Measurements from ENCODE around the gene KNCN.

The KNCN gene

DNA sequence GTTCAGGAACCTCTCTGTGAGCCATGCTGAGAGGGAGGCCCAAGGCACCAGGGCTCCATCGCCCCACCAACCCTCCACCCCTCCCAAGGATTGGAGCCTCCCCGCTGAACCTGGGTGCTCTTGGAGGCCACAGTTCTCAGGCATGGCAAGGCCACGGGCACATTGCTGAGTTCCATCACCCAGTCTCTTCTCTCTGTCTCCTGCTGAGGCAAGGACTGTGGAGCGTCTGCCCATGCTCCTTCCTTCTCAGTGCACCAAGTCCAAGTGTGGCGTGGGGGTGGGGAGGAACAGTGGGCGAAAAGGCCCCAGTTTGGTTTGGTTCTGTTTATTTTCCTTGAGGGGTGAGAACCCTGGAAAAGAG is 2.8 kb upstream of the KNCN start:
- DNase-seq (no peak), ATAC-seq (no peak)
- Mint-ChIP-seq H3K4me1 (peaks cover 11% of the 10 kb centered on the region), H3K9me3 (no peaks in the 10 kb centered on the region), H3K4me3 (no peak overlapping the region), H3K27ac (no peak overlapping the region), H3K27me3 (peaks cover 11% of the 10 kb centered on the region)

DNA sequence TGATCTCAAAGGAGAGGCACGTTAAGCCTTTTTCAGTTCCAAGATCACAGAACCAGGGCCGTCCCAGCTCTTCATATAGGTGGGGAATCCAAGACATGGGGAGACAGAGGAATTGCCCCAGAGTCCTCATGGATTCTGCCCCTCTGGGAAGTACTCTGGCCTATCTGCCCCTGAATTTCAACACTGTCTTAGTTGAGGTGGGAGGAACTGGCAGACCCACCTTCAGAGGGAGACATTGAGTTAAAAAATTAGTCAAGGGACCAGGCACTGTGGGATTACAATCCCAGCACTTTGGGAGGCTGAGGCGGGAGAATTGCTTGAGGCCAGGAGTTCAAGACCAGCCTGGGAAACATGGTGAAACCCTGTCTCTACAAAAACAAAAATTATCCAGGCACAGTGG is 2.1 kb upstream of the KNCN start:
- H3K27me3 Mint-ChIP-seq, result peaks cover 11% of the 10 kb centered on the region
- H3K9me3 Mint-ChIP-seq, result no peaks in the 10 kb centered on the region
- H3K27ac Mint-ChIP-seq, result no peak overlapping the region
- H3K4me3 Mint-ChIP-seq, result no peak overlapping the region
- peaks cover 13% of the 10 kb centered on the region for H3K4me1 Mint-ChIP-seq
- ATAC-seq (no peak), DNase-seq (no peak)

DNA sequence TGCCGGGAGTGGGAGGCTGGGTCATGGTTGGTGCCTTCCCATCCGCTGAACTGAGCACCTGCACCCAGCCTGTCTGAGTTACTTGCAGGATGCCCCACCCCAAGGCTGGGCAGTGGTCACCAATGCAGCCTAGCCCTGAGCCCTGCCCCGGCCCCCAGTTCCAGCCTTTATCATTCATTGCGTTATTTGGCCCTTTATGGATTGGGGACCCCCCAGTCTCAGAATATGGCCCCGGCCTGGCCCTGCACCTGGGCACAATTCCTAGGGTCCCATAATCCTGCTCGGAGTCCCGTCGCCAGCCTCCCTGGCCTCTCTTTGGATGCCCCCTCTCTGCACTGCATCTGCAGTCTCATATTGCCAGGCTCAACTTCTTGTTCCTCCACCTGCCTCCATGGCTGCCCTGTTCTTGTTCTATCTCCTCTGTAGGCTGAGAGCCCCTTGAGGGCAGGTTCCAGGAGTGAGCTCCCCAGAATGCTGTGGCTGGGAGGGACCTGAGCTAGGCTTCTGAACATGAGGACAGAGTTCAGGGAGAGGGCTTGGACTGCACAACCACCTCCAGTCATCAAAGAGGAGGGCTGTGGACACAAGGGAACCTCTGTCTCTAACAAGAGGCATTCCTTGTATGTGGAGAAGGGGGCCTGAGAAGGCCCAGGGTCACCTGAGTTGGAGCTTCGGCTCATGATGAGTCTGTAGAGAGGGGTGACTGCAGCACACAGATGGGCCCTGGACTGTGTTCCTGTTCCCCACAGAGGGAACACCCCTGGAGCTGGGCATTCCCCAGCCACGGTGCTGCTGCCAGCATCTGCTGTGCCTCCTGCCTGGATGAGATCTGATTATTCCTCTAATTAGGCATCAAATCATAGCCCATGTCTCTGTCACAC is 1.1 kb upstream of the KNCN start:
- Mint-ChIP-seq H3K27ac (peak overlapping the region in 1 of 2 donors; percentile 26), H3K4me1 (peaks cover 13% of the 10 kb centered on the region), H3K4me3 (no peak overlapping the region), H3K27me3 (peaks cover 15% of the 10 kb centered on the region), H3K9me3 (no peaks in the 10 kb centered on the region)
- ATAC-seq (no peak), DNase-seq (no peak)

DNA sequence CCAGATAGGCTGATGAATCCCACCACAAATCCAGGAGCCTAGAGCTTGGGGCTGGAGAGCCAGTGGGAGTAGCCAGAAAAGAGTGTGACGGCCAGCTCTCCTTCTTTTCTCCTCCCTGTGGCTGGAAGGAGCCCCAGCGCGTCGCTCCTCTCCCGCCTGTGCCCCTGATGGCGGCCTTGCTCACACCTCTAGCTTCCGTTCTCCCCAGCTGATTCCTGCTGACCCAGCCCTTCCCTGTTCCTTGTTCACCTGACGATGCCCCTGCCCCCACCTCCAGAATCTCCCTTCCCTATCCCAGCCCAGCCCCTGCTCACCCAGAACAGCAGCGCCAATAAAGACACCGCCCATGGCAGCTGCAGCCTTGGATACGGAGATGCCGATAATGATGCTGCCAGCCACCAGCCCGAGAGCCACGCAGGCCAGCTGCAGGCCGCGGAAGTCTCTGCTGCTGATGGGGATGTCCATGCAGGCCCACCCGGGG is 656 bp downstream of the KNCN start:
- Mint-ChIP-seq H3K27me3 (peaks cover 33% of the 10 kb centered on the region), H3K27ac (no peak overlapping the region), H3K9me3 (no peaks in the 10 kb centered on the region), H3K4me1 (peaks cover 13% of the 10 kb centered on the region), H3K4me3 (no peak overlapping the region)
- no peak for ATAC-seq
- DNase-seq, result no peak

DNA sequence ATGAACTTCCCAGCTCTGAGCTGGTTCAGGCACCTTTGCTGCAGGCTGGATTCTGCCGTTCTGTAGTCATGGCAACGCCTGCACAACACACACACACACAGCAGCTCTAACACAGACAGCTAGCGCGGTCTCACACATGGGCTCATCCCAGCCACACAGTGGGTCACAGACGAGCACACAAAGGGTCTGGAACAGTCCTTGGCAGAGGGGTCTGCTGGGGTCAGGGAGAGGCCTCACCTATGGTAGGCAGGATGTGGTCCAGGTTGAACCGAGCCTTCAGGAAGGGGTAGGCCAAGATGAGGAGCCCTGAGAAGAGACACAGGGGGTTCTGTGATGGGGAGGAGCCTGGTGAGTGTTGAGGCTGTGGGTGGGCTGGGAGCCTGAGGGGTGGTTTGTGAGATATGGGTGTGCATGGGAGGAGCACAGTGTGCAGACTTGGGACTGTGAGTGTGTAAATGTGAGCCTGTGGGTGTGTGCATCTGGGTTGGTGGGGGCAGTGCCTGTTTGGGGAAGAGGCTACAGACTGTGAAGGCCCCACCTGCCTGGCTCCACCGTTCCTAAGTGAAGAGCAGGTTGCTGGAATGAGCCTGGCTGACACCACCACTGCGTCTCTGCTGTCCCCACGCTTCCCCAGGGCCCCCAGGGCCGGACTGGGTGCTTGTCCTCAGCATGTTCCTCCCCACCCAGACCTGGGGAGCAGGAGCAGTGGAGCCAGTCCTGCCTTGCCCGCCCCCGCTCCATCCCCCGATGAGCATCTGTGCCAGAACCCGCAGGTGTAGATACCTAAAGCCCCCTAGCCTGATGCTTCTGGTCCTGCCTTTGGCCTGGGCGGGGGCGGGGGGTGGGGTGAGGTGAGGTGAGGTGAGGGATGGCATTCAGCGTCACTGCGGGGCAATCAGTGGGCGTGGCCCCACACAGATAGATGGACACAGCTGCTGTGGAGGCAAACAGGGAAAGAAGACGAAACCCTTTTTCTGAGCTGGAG is 1.5 kb downstream of the KNCN start:
- H3K27ac Mint-ChIP-seq, result peak overlapping the region; percentile 86 to 87
- ATAC-seq, result peak; percentile 78
- peaks cover 41% of the 10 kb centered on the region for H3K27me3 Mint-ChIP-seq
- no peaks in the 10 kb centered on the region for H3K9me3 Mint-ChIP-seq
- H3K4me1 Mint-ChIP-seq, result peaks cover 13% of the 10 kb centered on the region
- H3K4me3 Mint-ChIP-seq, result peak overlapping the region in 1 of 2 donors; percentile 28
- DNase-seq, result peak in 1 of 2 donors; percentile 42

DNA sequence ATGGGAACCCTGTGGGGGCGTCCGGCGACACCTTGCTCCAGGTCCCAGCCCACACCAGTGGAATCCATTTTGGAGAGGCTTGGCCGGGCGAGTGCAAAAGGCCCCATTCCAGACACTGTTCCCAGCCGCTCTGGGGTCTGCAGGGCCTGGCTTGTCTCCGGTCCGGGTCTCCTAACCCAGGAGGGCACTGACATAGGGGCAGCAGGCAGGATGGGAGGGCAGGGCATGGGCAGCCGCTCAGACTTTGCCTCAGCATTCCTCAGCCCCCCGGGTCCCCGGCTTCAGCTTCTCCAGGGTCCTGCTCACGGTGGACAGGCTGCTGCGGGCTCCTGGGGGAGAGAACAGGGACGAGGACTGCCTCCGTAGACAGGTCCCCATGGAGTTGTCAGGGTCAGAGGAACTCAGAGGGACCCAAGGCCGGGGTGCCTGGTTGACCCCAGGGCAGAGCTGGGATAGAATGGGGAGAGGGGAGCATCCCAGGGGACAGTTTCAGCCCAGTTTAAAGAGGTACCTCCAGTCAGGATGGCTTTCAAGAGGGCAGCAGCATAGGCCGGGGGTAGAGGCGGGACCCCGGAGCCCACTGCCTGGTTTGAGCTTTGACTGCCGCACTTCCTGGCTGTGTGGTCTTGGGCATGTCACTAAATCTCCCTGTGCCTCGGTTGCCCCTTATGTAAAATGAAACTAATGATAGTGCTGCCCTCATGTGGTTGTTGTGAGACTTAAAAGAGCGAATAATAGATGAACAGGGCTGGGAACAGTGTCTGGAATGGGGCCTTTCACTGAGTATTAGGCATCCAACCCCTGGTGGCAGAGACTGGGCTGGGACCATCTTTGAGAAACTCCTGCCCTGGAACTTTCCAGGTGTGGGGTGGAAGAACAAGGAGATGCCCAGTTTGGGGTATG is 3.7 kb downstream of the KNCN start:
- H3K27ac Mint-ChIP-seq, result no peak overlapping the region
- H3K4me3 Mint-ChIP-seq, result no peak overlapping the region
- H3K9me3 Mint-ChIP-seq, result no peaks in the 10 kb centered on the region
- H3K4me1 Mint-ChIP-seq, result peaks cover 19% of the 10 kb centered on the region
- peaks cover 64% of the 10 kb centered on the region for H3K27me3 Mint-ChIP-seq
- no peak for DNase-seq
- ATAC-seq, result peak; percentile 30

DNA sequence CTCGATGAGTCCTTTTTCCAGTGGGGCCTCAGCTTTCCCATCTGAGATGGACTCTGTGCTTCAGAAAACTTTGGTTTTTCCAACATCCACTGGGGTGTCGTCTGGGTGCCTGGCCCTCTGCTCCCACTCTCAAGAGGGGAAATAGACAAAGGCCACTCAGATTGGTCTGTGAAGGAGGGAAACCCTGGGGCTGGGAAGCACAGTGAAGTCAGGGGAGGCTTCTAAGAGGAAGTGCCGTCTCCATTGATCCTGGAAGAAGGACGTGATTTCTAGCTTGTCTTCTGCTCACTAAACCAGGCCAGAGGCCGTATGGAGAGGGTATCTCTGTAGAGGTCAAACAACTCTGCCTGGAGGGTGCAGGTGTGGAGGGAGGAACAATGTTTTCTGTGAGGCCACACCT is 5.2 kb downstream of the KNCN start:
- no peaks in the 10 kb centered on the region for H3K9me3 Mint-ChIP-seq
- no peak overlapping the region for H3K4me3 Mint-ChIP-seq
- peaks cover 19% of the 10 kb centered on the region for H3K4me1 Mint-ChIP-seq
- no peak for ATAC-seq
- no peak for DNase-seq
- no peak overlapping the region for H3K27ac Mint-ChIP-seq
- H3K27me3 Mint-ChIP-seq, result peaks cover 66% of the 10 kb centered on the region

DNA sequence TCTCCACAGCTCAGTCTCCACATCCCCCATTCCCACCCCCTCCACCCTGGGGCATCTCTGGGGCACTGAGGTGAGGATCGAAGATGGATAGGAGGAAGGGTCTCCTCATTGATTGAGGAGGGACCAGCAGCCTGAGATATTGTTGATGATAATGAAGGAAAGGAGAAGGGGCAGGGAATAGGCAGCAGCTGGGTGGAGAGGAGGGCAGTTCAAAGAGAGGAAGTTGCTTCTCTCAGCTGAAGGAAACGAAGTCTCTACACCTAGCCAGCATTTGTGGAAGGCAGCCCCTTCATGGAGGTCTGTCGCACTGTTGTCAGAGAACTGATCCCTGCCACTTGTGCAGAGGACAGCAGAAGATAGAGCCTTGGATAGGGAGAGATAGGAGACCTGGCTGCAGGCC is 5.7 kb downstream of the KNCN start:
- no peak for DNase-seq
- no peaks in the 10 kb centered on the region for H3K9me3 Mint-ChIP-seq
- no peak overlapping the region for H3K4me3 Mint-ChIP-seq
- H3K27ac Mint-ChIP-seq, result no peak overlapping the region
- H3K4me1 Mint-ChIP-seq, result peaks cover 19% of the 10 kb centered on the region
- no peak for ATAC-seq
- H3K27me3 Mint-ChIP-seq, result peaks cover 62% of the 10 kb centered on the region

DNA sequence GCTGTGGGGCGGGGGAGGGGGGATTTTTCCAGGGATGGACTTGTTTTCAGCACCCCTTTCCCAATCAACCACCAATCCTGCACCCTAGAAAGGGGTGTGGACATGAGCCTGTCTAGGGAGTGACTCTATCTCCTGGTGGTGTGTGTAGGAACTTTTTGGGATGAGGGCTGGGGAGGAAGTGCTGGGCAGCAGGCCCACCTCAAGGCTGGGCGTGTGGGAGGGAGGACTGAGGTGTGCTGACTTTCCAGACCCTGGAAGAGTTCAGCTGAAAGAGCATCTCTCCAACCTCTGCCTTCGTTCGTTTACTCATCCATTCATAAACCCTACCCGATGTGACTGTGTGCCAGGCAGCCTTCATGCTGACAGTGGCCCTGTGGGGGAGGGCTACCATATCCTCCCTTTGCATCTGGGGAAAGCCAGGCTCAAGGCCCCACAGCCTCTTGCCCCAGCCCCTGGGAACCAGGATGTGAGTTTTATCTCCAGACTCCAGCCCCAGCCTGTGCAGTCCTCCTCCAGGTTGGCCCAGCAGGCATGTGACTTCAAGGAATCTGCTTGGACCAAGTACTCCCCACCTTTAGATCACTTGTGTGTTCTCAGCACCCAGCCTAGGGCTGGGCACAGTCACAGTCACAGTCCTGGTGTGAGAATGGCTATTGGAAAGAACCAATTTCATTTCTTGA is 6.7 kb downstream of the KNCN start:
- H3K4me3 Mint-ChIP-seq, result no peak overlapping the region
- ATAC-seq, result no peak
- peaks cover 62% of the 10 kb centered on the region for H3K27me3 Mint-ChIP-seq

DNA sequence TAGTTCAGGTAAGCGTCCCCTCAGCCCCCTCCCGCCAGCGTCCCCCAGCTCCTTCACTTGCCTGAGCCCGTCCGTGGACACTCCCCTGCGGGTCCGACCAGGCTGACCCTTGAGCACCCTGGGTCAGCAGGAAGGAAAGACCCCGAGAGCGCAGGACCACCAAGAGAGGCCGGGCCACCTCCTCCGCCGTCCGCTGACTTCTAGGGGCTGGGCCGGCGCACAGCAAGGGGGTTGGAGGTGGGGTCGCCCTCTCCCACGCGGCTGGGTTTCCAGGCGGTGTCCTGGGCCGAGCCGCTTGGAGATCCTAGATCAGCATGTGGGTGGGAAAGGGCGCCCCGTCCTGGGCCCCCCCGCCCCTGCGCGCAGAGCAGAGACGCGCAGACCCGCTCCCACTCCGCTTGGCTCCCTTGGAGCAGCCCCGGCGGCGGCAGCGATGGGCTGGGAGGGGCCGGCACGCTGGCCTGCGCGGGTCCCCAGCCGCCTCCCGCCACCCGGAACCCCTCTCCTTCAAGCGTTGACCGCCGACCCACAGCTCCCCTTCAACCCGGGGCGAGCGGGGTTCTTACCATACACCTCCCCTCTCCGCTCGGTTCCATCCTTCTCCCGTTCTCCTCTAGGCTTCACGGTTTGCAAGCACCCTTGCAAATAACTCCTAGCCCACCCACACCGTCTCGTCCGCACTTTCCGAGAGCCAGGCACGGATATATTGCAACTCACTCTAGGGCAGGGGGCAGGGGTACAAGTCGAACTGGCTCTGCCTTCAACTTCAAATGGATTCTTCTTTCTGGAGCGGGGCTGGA is 7.5 kb downstream of the KNCN start:
- no peak for DNase-seq
- ATAC-seq, result no peak
- Mint-ChIP-seq H3K27me3 (peaks cover 62% of the 10 kb centered on the region), H3K27ac (no peak overlapping the region), H3K4me1 (peaks cover 6% of the 10 kb centered on the region), H3K4me3 (no peak overlapping the region), H3K9me3 (no peaks in the 10 kb centered on the region)

More for the DNA sequence above, 6.7 kb downstream of the KNCN start:
- H3K27ac Mint-ChIP-seq, result no peak overlapping the region
- H3K4me1 Mint-ChIP-seq, result peaks cover 13% of the 10 kb centered on the region
- no peak for DNase-seq
- H3K9me3 Mint-ChIP-seq, result no peaks in the 10 kb centered on the region

DNA sequence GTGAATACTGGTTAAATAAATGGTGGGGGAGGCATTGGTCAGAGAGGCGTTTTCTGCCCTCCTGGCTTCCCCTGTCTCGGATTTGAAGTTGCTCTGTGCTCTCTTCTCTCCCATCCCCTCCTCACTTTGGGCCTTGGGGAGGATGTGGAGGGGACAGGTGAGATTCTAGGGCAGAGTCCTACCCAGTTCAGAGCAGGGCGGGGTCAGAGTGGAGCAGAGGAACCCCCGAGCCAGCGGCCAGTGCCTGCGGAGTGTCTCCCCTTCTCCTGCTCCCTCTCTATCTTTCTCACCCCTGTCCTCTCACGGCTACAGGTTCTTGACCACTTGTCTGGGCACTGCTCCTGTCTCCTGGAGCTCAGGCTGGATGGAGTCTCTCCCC is 8.1 kb downstream of the KNCN start:
- peaks cover 66% of the 10 kb centered on the region for H3K27me3 Mint-ChIP-seq
- no peak overlapping the region for H3K4me3 Mint-ChIP-seq
- peaks cover 6% of the 10 kb centered on the region for H3K4me1 Mint-ChIP-seq
- DNase-seq, result no peak
- no peak for ATAC-seq
- no peaks in the 10 kb centered on the region for H3K9me3 Mint-ChIP-seq
- H3K27ac Mint-ChIP-seq, result no peak overlapping the region

DNA sequence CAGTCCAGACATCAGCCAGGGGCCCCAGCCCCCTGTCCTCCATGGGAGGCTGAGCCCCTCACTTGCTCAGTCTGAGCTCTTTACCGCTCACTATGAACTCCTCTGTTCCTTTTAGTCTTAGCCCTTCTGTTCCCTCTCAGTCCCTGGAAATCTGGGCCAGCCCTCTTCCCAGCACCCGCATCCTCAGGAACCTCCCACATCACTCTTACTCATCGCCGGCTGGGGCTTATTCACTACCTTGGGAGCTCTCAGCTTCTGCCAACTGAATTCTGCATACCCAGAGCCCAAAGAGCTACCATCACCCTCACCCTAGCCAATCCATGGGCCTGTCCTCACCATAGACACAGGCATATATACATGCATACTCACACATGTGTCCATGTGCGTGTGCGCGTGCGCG is 11.5 kb downstream of the KNCN start:
- Mint-ChIP-seq H3K27ac (no peak overlapping the region), H3K27me3 (peaks cover 56% of the 10 kb centered on the region)
- no peak for DNase-seq

DNA sequence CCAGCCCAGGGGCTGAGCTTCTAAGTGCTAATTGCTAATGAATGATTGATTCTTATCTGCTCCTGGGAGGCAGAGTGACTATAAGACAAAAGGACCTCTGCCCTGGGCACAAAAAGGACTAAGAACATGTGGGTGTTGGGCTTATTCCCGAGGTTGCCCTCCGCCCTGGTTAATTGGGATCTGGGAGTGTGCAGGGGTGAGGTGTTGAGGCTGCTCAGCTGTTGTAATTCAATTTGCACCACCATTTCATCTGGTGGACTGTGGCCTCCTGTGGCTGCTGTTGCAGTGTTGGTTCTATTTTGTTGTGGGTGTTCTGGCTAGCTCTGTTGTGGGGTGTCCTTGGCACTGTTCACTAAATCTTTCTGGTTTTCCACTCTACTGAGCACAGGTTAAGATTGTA is 13.3 kb downstream of the KNCN start:
- Mint-ChIP-seq H3K4me1 (peaks cover 6% of the 10 kb centered on the region), H3K9me3 (no peaks in the 10 kb centered on the region), H3K27ac (no peak overlapping the region), H3K27me3 (peaks cover 54% of the 10 kb centered on the region), H3K4me3 (no peak overlapping the region)
- DNase-seq (no peak), ATAC-seq (no peak)

More for the DNA sequence above, 11.5 kb downstream of the KNCN start:
- no peak for ATAC-seq
- H3K4me3 Mint-ChIP-seq, result no peak overlapping the region
- H3K4me1 Mint-ChIP-seq, result peaks cover 6% of the 10 kb centered on the region
- no peaks in the 10 kb centered on the region for H3K9me3 Mint-ChIP-seq

DNA sequence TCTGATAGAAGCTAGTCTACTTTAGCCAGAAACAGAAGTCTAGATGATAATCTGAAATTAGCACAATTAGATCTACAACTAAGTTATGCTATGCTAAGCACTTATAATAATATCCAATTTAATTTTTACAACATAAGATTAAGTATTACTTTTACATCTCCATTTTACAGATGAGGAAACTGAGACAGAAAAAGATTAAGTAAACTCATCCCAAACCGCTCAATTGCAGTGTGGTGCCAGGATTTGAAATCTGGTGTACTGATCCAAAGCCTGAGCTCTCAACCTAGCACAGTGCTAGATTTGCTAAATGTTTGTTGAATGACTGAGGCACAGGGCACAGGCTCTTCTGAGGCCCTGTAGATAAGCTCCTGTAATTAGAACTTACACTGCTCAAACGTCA is 13.8 kb downstream of the KNCN start:
- DNase-seq (no peak), ATAC-seq (no peak)
- Mint-ChIP-seq H3K4me1 (peaks cover 6% of the 10 kb centered on the region), H3K9me3 (no peaks in the 10 kb centered on the region), H3K27ac (no peak overlapping the region), H3K4me3 (no peak overlapping the region), H3K27me3 (peaks cover 49% of the 10 kb centered on the region)

Data from stimulated activated naive CD8-positive, alpha-beta T cell treated with anti-CD3 and anti-CD28 coated beads, Interleukin-15, amount 100 ng/mL, for 72 hours (primary cell).